ENCODE data around the gene TCEAL9.

Gene TCEAL9

GRCh38 chrX:103406256-103406655, 50.0 kb downstream of the TCEAL9 start:
- TF ChIP-seq ZNF70 (CRISPR knock-in tag; IDR thresholded peaks at IDR 0.05) (no peak), SNAI2 (CRISPR knock-in tag; IDR thresholded peaks at IDR 0.05) (no peak), BACH2 (CRISPR knock-in tag; IDR thresholded peaks at IDR 0.05; ENCODE audit: borderline replicate concordance) (no peak), OSR1 (CRISPR knock-in tag; IDR thresholded peaks at IDR 0.05) (no peak), GLIS3 (CRISPR knock-in tag; IDR thresholded peaks at IDR 0.05) (no peak), CSRNP3 (CRISPR knock-in tag; IDR thresholded peaks at IDR 0.05) (no peak), ARNTL (CRISPR knock-in tag; IDR thresholded peaks at IDR 0.05; ENCODE audit: borderline replicate concordance, low read depth) (no peak), PATZ1 (CRISPR knock-in tag; IDR thresholded peaks at IDR 0.05; ENCODE audit: borderline replicate concordance) (no peak), TCF4 (CRISPR knock-in tag; IDR thresholded peaks at IDR 0.05; ENCODE audit: borderline replicate concordance) (no peak), ZNF565 (CRISPR knock-in tag; conservative IDR thresholded peaks at IDR 0.05; ENCODE audit: low read depth) (no peak), ZC3H10 (CRISPR knock-in tag; IDR thresholded peaks at IDR 0.05) (no peak), ZFP30 (CRISPR knock-in tag; IDR thresholded peaks at IDR 0.05) (no peak), PPARA (CRISPR knock-in tag; IDR thresholded peaks at IDR 0.05; ENCODE audit: borderline replicate concordance) (no peak), TSHZ2 (CRISPR knock-in tag; IDR thresholded peaks at IDR 0.05) (no peak), ZFP3 (CRISPR knock-in tag; IDR thresholded peaks at IDR 0.05) (no peak), RARB (CRISPR knock-in tag; IDR thresholded peaks at IDR 0.05) (no peak), ZNF8 (CRISPR knock-in tag; IDR thresholded peaks at IDR 0.05) (no peak), CSDC2 (CRISPR knock-in tag; IDR thresholded peaks at IDR 0.05) (no peak)
- ATAC-seq = no peak

GRCh38 chrX:103407776-103408175, 51.5 kb downstream of the TCEAL9 start:
- ATAC-seq = no peak
- TF ChIP-seq GLIS3 (CRISPR knock-in tag; IDR thresholded peaks at IDR 0.05) = no peak
- TF ChIP-seq ISL1 (CRISPR knock-in tag; IDR thresholded peaks at IDR 0.05) = no peak
- no peak for TF ChIP-seq ZFP30 (CRISPR knock-in tag; IDR thresholded peaks at IDR 0.05)
- TF ChIP-seq BACH2 (CRISPR knock-in tag; IDR thresholded peaks at IDR 0.05; ENCODE audit: borderline replicate concordance) = no peak
- TF ChIP-seq CSDC2 (CRISPR knock-in tag; IDR thresholded peaks at IDR 0.05) = no peak
- no peak for TF ChIP-seq SNAI2 (CRISPR knock-in tag; IDR thresholded peaks at IDR 0.05)
- no peak for TF ChIP-seq ZFP3 (CRISPR knock-in tag; IDR thresholded peaks at IDR 0.05)
- no peak for TF ChIP-seq TSHZ2 (CRISPR knock-in tag; IDR thresholded peaks at IDR 0.05)
- TF ChIP-seq CSRNP3 (CRISPR knock-in tag; IDR thresholded peaks at IDR 0.05) = no peak
- TF ChIP-seq ARNTL (CRISPR knock-in tag; IDR thresholded peaks at IDR 0.05; ENCODE audit: borderline replicate concordance, low read depth) = no peak
- TF ChIP-seq PATZ1 (CRISPR knock-in tag; IDR thresholded peaks at IDR 0.05; ENCODE audit: borderline replicate concordance) = no peak

Measured in SK-N-SH treated with all-trans-retinoic acid at 6 μM for 48 hours (cell line).